ENCODE data around the gene ALDH8A1.
A peak's percentile ranks its signal among the peaks of the same experiment; 100 is the strongest.

ALDH8A1 gene

GRCh38 chr6:134948691-134949090, 1.2 kb downstream of the ALDH8A1 start:
- no peak for DNase-seq

GRCh38 chr6:134948142-134948541, 1.8 kb downstream of the ALDH8A1 start:
- no peak for DNase-seq

- no peak for DNase-seq
Observed at GRCh38 chr6:134945045-134945444, 4.9 kb downstream of the ALDH8A1 start.

- DNase-seq: no peak
Observed at GRCh38 chr6:134943522-134944111, 6.3 kb downstream of the ALDH8A1 start.

GRCh38 chr6:134938896-134939295, 11.0 kb downstream of the ALDH8A1 start:
- no peak for DNase-seq

- DNase-seq: no peak
Observed at GRCh38 chr6:134937426-134937825, 12.5 kb downstream of the ALDH8A1 start.

- DNase-seq: no peak
Observed at GRCh38 chr6:134936931-134937330, 13.0 kb downstream of the ALDH8A1 start.

GRCh38 chr6:134936476-134936875, 13.4 kb downstream of the ALDH8A1 start:
- DNase-seq: no peak

- no peak for DNase-seq
Observed at GRCh38 chr6:134934793-134935485, 15.0 kb downstream of the ALDH8A1 start.

- no peak for DNase-seq
Observed at GRCh38 chr6:134932535-134933470, 17.1 kb downstream of the ALDH8A1 start.

GRCh38 chr6:134932098-134932497, 17.8 kb downstream of the ALDH8A1 start:
- no peak for DNase-seq

GRCh38 chr6:134930463-134930862, 19.4 kb downstream of the ALDH8A1 start:
- DNase-seq: no peak

GRCh38 chr6:134928151-134928900, 21.6 kb downstream of the ALDH8A1 start:
- no peak for DNase-seq

- DNase-seq: no peak
Observed at GRCh38 chr6:134925800-134926199, 24.1 kb downstream of the ALDH8A1 start.

GRCh38 chr6:134921721-134922261, 28.1 kb downstream of the ALDH8A1 start:
- peak; percentile 85 for DNase-seq

- DNase-seq: no peak
Observed at GRCh38 chr6:134921276-134921675, 28.6 kb downstream of the ALDH8A1 start.

- no peak for DNase-seq
Observed at GRCh38 chr6:134920422-134920821, 29.5 kb downstream of the ALDH8A1 start.

- DNase-seq: no peak
Observed at GRCh38 chr6:134918418-134918961, 31.4 kb downstream of the ALDH8A1 start.

- DNase-seq: no peak
Observed at GRCh38 chr6:134911547-134911946, 38.4 kb downstream of the ALDH8A1 start.

- no peak for DNase-seq
Observed at GRCh38 chr6:134910593-134910935, 39.3 kb downstream of the ALDH8A1 start.

GRCh38 chr6:134909701-134910592, 40.0 kb downstream of the ALDH8A1 start:
- DNase-seq: no peak
